A673 (cell line): ENCODE data around the gene LDHAL6B.

Source experiments
- EZH2 ChIP-seq: fragments of 200-600 bp; sonication (generic); IDR thresholded peaks from 2 replicates; pipeline ENCODE4 v1.6.1; 2017; ENCODE audit warnings: borderline replicate concordance, low read depth, mild to moderate bottlenecking, mixed read lengths, antibody characterized with exemption, low read length; ENCODE audit not compliant: poor library complexity, severe bottlenecking
- TF ChIP-seq, protein P1 (sequence below): fragments of 300-800, 200-600 bp; sonication (generic); conservative IDR thresholded peaks from 2 replicates; pipeline ENCODE4 v1.5.1; 2017; ENCODE audit warnings: low read depth, mild to moderate bottlenecking, antibody characterized with exemption, low read length, moderate library complexity, mixed read lengths

DNA sequence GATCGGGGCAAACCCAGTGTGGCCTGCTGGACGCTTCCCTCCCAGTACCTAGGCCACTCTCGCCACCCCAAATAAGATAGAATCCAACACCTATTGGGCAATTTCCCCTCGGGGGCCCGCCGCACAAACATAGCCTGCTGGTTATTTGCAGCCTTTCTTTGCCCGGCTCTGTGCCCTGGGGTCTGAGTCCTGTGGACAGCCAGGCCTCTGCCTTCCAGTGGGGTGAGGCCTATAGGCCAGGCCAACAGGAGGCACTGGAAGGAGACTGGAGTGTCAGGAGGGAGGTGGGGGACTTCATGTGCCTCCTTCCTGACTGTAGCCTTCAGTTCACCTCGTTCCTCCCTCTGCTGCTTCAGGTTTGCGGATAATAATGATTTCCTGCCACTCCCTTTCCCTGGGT, 47.4 kb upstream of the LDHAL6B start:
- no peak for TF ChIP-seq EZH2
- TF ChIP-seq, protein P1, sequence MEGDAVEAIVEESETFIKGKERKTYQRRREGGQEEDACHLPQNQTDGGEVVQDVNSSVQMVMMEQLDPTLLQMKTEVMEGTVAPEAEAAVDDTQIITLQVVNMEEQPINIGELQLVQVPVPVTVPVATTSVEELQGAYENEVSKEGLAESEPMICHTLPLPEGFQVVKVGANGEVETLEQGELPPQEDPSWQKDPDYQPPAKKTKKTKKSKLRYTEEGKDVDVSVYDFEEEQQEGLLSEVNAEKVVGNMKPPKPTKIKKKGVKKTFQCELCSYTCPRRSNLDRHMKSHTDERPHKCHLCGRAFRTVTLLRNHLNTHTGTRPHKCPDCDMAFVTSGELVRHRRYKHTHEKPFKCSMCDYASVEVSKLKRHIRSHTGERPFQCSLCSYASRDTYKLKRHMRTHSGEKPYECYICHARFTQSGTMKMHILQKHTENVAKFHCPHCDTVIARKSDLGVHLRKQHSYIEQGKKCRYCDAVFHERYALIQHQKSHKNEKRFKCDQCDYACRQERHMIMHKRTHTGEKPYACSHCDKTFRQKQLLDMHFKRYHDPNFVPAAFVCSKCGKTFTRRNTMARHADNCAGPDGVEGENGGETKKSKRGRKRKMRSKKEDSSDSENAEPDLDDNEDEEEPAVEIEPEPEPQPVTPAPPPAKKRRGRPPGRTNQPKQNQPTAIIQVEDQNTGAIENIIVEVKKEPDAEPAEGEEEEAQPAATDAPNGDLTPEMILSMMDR: no peak
